Parathyroid adenoma (tissue), 2 donors: ENCODE measurements around the gene MKNK2.

Source experiments
- H2AFZ ChIP-seq: fragments of 300-600 bp; sonication (generic); one replicate; pipeline ENCODE4 v1.7.0; 2017; ENCODE audit warnings: antibody characterized with exemption, mild to moderate bottlenecking
- H3K27ac ChIP-seq: fragments of 300-600 bp; sonication (generic); one replicate; pipeline ENCODE4 v1.7.0; 2017
- H3K27me3 ChIP-seq: fragments of 300-600 bp; sonication (generic); one replicate; pipeline ENCODE4 v1.7.0; 2017; ENCODE audit warnings: low read length; ENCODE audit not compliant: control insufficient read depth, insufficient read depth
- H3K36me3 ChIP-seq: fragments of 300-600 bp; sonication (generic); one replicate; pipeline ENCODE4 v1.7.0; 2017; ENCODE audit warnings: low read length; ENCODE audit not compliant: control insufficient read depth, insufficient read depth
- H3K4me1 ChIP-seq: fragments of 300-600 bp; sonication (generic); one replicate; pipeline ENCODE4 v1.7.0; 2017; ENCODE audit warnings: control low read depth
- H3K4me2 ChIP-seq: fragments of 300-600 bp; sonication (generic); one replicate; pipeline ENCODE4 v1.7.0; 2017; ENCODE audit warnings: low read length
- H3K4me3 ChIP-seq: fragments of 300-600 bp; sonication (generic); one replicate; pipeline ENCODE4 v1.7.0; 2017; ENCODE audit warnings: low read depth, low read length
- H3K79me2 ChIP-seq: fragments of 300-600 bp; sonication (generic); one replicate; pipeline ENCODE4 v1.7.0; 2017; ENCODE audit warnings: control low read depth
- H3K9ac ChIP-seq: fragments of 300-600 bp; sonication (generic); one replicate; pipeline ENCODE4 v1.7.0; 2017; ENCODE audit warnings: mild to moderate bottlenecking
- H3K9me3 ChIP-seq: fragments of 300-600 bp; sonication (generic); one replicate; pipeline ENCODE4 v1.7.0; 2017; ENCODE audit warnings: low read length; ENCODE audit not compliant: control insufficient read depth
- TF ChIP-seq, protein P1 (sequence below): fragments of 300-600 bp; sonication (generic); IDR thresholded peaks from one replicate; pipeline ENCODE4 v1.7.0; 2017; ENCODE audit warnings: antibody characterized with exemption, mild to moderate bottlenecking
- donor health status: primary hyperparathyroidism.

Gene MKNK2

DNA sequence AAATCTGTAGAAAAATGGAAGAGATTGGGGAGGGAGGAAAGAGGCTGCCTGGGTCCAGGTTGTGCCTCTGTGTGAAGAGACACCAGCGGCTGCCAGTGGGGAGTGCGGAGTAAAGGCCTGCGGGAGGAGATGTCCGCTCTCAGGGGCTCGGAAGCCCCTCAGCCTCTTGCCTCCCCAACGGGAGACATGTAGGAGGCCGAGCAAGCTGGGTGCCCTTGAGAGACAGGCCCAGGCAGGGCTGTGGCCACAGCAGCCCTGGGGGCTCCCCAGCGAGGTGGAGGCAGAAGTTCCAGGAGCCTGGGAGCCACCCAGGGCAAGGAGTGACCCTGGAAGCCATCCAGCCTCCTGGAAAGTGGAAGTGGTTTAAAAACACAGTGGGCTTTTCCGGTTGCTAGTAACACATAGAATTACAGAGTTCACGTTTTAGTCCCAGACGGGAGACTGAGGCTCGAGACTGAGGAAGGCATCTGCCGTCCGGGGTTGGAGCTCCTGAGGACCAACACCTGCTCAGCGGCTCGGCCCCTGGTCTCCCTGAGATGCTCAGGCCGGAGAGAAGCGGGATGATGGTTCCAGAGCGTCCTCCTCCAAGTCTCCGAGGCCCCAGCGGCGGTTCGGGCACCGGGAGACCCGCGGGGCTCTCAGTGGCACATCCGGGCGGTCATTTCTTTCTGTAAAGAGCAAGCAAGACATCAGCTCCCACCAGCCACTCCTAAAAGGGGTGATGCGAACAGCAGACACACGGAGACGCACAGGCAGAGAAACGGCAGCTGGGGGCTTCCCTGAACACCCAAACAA lies 21.9 kb upstream of the MKNK2 start:
- Histone ChIP-seq H3K27me3 (no peaks in the 10 kb centered on the region), H2AFZ (no peak overlapping the region), H3K27ac (no peak overlapping the region), H3K4me1 (peaks cover 2% of the 10 kb centered on the region), H3K36me3 (no peaks in the 10 kb centered on the region), H3K9ac (no peak overlapping the region), H3K4me2 (no peak overlapping the region), H3K4me3 (no peak overlapping the region), H3K79me2 (no peaks in the 10 kb centered on the region), H3K9me3 (no peaks in the 10 kb centered on the region)
- TF ChIP-seq, protein P1, sequence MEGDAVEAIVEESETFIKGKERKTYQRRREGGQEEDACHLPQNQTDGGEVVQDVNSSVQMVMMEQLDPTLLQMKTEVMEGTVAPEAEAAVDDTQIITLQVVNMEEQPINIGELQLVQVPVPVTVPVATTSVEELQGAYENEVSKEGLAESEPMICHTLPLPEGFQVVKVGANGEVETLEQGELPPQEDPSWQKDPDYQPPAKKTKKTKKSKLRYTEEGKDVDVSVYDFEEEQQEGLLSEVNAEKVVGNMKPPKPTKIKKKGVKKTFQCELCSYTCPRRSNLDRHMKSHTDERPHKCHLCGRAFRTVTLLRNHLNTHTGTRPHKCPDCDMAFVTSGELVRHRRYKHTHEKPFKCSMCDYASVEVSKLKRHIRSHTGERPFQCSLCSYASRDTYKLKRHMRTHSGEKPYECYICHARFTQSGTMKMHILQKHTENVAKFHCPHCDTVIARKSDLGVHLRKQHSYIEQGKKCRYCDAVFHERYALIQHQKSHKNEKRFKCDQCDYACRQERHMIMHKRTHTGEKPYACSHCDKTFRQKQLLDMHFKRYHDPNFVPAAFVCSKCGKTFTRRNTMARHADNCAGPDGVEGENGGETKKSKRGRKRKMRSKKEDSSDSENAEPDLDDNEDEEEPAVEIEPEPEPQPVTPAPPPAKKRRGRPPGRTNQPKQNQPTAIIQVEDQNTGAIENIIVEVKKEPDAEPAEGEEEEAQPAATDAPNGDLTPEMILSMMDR: no peak

DNA sequence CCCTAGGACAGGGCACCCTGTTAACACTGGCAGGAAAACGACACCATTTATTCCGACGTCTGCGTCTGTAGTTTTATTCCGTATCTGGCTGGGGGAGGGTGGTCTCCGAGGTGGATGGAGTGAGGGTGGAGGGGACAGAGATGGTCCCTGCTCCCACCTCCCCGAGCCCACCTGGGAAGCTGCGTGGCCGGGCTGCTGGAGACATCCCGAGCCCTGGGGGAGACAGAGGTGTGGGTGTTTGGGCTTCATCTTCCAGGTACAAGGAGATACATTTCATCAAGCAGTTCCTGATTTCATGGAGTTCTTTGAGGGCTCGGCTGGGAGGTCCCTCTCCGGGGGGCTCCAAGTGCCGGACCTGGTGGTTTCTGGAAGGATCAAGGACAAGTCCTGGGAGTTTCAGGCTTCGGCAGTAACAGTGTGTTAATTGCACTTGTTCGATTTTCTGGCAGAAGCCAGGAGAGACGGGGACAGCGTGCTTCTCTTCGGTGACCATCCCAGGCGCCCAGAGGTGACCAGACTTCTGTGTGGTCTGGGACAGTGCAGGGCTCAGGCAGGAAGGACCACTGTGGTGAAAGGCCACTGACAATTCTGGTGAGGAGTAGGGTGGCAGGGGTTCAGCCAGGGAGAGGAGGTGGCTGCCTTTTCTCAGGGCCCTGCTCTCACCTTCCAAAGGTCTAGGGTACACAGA lies 20.1 kb upstream of the MKNK2 start:
- no peaks in the 10 kb centered on the region for H3K36me3 ChIP-seq
- no peaks in the 10 kb centered on the region for H3K27me3 ChIP-seq
- H3K9me3 ChIP-seq: no peaks in the 10 kb centered on the region
- peaks cover 2% of the 10 kb centered on the region for H3K4me1 ChIP-seq
- H3K4me2 ChIP-seq: no peak overlapping the region
- no peaks in the 10 kb centered on the region for H3K79me2 ChIP-seq
- TF ChIP-seq, protein P1: no peak
- H3K27ac ChIP-seq: no peak overlapping the region
- H3K9ac ChIP-seq: no peak overlapping the region
- no peak overlapping the region for H2AFZ ChIP-seq
- no peak overlapping the region for H3K4me3 ChIP-seq

DNA sequence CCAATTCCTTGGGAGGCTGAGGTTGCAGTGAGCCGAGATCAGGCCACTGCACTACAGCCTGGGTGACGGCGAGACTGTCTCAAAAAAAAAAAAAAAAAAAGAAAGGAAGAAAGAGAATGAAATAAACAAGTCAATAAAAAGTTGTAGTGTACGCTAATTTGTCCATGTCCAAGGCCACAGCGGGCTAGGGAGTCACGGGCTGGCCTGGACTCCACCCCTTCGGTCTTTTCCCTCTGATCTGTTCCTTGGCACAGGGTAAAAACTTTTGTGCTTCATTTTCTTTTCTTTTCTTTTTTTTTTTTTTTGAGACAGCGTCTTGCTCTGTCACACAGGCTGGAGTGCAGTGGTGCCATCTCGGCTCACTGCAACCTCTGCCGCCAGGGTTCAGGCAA lies 19.4 kb upstream of the MKNK2 start:
- Histone ChIP-seq H3K9me3 (no peaks in the 10 kb centered on the region), H3K27ac (no peak overlapping the region), H3K9ac (no peak overlapping the region), H3K27me3 (no peaks in the 10 kb centered on the region), H2AFZ (no peak overlapping the region), H3K4me3 (no peak overlapping the region), H3K36me3 (no peaks in the 10 kb centered on the region), H3K4me1 (peaks cover 2% of the 10 kb centered on the region), H3K4me2 (no peak overlapping the region), H3K79me2 (no peaks in the 10 kb centered on the region)
- TF ChIP-seq, protein P1: no peak

DNA sequence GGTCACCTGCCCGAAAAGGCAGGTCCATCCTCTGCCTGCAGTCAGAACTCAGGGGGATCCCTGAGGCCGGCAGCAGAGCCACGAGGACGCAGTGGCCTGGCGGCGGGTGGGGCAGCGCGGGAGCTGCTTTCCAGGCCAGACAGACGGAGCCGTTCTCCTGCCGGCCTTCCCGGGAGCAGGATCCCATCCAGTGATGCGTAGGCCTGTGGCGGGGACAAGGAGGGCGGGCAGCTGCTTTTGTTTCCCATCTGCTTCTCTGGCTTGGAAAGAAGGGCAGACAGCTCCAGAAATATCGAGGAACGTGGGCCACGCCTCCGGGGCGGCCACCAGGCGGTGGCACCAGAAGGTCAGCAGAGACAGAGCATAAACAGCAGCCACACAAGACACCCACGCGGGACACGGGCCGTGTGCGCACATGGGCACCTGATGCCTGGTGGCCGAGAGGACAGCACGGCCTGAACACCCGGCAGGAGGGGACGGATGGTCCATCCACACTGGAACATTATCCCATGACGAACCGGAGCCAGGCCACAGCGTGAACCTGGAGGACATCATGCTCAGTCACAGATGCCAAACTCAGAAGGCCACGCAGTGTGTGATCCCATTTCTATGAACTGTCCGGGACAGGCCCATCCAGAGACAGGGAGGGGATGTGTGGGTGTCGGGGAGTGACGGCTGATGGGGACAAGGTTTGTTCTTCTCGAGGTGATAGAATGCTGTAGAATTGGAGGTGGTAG lies 13.9 kb upstream of the MKNK2 start:
- no peaks in the 10 kb centered on the region for H3K79me2 ChIP-seq
- no peak overlapping the region for H3K4me3 ChIP-seq
- H3K27me3 ChIP-seq: no peaks in the 10 kb centered on the region
- TF ChIP-seq, protein P1: no peak
- H3K4me1 ChIP-seq: peaks cover 11% of the 10 kb centered on the region
- H3K9ac ChIP-seq: no peak overlapping the region
- no peak overlapping the region for H3K27ac ChIP-seq
- no peak overlapping the region for H3K4me2 ChIP-seq
- no peaks in the 10 kb centered on the region for H3K9me3 ChIP-seq
- H3K36me3 ChIP-seq: no peaks in the 10 kb centered on the region
- H2AFZ ChIP-seq: no peak overlapping the region
